HCEC 1CT (cell line): ENCODE data around the gene TTLL11.
"Not testable (repeated sequence)": the region's sequence is repeated elsewhere in the genome, so short reads cannot be mapped to it uniquely, and the experiment has no call there.

ENCODE experiments used
- DNase-seq: peaks from one replicate; pipeline ENCODE4 v3.0.0-alpha.2; 2017

Gene TTLL11

DNA sequence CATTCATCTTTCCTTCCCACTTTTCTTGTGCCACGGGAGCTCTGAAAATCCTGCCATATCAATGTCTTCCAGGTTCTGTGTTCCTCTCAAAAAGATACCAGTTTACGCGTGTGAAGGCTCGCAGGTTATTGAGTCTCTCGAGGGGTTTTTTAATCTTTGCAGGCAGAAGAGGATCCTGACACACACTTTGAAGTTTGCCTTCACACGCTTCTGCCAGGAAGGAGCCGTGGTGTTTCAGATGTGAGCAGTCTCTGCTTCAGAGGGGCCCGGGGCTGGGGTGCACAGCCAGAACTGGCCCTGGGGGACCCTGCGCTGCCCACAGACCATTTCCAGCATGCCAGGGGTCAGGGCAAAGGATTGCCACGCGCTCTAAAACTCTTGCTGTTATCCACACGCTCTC lies 167.2 kb downstream of the TTLL11 start:
- DNase-seq: no peak

DNA sequence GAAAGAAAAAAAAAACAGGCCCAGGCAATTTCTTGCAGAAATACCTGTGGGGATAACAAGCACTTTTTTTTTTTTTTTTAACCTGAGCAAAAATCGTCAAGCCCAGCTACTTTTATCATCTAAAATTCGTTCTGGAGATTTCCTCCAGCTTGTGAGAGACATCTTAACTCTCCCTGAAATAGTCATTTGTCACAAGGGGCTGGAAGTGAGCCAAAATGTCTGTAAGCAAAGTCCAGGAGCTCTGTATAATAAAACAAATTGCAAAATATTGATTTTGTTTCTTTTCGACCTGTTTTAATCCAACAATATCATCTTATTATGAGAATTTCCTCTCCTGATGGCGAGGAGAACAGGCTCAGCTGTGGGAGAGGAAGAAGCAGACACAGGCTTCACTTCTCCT lies 168.4 kb downstream of the TTLL11 start:
- DNase-seq: no peak

DNA sequence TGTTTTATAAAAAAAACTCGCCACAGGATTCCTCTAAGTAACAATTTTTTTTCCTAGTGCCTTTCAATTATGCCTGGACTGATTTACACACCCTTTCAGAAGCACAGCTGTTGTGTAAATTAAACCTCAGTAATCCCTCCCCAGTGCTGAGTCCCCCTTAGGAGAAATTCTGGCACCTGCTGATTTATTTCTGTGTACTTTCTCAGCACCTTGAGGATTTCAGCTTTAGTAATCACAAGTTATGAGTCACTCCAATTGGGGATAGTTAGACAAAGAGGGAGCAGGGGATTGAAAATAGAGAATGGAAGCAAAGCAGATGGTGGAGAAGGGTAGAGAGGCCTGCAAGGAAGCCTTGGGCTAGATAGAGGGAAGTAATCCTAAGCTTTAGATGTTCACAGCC lies 171.7 kb downstream of the TTLL11 start:
- no peak for DNase-seq

DNA sequence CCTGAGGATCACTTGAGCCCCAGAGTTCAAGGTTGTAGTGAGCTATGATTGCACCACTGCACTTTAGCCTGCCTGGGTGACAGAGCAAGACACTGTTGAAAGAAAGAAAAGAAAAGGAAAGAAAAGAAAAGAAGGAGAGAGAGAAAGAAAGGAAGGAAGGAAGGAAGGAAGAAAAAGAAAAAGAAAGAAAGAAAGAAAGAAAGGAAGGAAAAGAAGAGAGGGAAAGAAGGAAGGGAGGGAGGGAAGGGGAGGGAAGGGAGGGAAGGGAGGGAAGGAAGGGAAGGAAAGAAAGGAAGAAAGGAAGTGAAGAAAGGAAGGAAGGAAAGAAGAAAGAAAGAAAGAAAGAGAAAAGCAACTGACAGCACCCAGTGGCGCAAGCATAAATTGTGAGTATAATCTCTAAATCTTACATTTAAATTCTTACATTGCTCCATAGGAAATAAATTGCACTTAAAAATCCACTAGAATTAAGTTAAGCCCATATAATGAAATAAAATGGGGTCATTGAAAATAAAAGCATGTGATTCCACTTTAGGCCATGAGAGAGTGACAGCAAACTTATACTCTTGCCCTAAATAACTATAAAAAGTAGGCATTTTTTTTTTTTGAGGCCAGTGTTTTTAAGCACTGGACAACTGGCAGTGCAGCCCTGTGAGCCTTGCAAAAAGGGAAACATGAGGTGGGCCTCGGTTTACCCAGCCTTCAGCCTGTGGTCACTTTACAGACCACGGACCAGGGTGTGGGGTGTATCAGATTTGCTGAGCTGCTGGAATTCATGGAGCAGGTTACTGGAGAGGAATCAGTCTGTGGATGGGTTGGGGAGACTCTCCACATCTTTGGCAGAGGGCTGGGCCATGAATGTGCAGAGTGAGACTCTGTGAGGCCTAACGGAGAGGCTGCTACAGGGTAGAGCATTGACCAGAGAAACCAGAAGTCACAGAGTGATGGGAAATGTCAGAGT lies 175.5 kb downstream of the TTLL11 start:
- no peak for DNase-seq

DNA sequence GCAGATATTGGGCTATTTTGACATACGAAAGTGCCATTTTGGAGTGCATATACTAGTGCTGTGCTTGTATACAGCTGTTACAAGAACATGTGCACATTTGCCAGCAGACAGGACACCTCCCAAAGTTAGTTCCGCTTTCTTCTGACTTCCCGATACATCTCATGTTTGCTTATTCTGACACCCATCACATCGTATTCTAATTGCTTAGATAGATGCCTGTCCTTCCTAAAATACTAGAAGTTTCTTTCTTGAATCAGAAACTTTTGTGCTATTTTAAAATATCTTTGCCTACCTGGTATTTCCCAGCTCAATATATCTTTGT lies 177.8 kb downstream of the TTLL11 start:
- DNase-seq: no peak

DNA sequence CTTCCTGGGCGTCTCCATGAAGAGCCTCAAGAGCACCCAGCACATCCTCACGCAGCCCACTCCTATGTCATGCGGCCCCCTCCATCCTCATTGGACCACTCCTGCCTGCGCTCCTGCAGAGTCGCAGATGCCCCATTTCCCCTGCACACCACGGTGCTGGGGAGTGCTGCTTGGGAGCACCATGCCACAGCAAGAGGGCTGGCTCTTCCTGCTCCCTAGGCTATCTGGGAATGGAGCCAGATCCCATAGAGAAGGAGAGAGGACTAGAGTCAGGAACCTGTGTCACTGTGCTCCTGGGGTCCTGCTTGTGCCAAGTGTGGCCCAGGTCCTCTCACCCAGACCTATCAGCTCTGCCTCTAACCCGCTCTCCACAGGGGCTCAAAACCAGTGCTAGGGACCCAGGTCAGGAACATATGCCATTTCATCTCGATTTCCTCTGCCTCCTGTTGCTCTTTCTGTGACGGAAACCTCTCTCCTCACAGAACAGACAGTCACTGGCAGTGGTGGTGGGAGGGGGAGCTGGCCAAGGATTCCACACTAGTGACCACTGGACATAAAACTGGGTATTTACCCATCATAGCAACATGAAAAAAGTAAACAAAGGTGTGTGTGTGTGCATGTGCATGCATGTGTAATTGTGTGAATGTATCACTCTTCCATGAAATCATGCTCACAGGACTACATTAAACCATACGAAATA lies 178.4 kb downstream of the TTLL11 start:
- no peak for DNase-seq

DNA sequence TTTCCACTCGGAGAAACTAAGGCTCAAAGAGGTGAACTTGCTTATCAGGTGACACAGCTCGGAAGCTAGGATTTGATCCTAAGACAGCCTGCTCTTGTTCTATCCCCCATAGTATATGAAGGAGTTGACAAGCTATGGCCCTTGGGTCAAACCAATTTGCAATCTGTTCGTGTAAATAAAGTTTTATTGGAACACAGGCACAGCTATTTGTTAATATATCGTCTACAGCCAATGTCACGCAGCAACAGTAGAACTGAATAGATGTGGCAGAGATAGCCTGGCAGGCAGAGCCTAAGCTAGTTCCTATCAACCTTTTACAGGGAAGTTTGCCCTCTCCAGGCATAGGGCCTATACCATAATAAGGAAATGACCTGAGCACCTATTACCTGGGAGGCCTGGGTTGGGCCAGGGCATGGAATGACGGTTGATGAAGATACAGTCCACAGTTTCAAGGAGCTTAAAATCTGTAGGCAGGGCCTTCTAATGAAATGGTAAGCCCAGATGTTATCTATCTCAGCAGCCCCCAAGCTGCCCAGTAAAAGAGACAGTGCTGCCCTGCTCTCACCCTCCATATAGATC lies 179.0 kb downstream of the TTLL11 start:
- no peak for DNase-seq

DNA sequence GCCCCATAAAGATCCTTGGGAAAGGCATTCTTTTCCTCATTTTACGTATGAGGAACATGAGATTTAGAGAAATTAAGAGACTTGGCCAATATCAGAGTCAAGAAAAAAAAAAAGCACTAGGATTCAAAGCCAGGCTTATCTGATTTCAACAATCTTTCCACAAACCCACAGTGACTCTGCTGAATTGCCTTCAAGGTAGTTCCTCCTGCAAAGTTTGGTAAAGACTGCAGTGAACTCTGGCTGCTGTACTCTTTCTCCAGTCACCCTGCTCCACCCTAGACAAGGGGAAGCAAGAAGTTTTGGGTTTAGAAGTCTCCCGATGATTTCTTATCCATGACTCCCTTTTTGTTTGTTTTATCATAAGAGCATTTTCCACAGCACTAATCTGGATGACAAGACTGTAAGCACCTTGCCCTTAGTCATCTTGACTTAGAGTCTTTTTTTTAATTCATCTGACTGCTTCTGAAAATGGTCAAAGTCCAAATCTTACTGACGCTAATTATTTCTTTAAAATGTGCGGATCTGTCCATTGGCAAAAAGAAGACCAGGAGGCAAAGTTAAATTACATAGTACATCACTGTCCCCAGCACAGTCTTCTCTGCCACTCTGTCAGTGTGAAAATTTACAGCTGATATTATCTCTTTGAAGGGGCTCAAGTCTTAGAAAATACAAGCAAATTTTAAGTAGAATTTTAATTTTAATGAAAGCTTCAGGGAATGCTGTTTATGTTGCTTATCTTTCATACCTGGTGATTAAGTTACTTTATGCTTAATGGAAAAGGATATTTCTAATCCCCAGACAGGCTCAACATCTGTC lies 180.1 kb downstream of the TTLL11 start:
- no peak for DNase-seq

DNA sequence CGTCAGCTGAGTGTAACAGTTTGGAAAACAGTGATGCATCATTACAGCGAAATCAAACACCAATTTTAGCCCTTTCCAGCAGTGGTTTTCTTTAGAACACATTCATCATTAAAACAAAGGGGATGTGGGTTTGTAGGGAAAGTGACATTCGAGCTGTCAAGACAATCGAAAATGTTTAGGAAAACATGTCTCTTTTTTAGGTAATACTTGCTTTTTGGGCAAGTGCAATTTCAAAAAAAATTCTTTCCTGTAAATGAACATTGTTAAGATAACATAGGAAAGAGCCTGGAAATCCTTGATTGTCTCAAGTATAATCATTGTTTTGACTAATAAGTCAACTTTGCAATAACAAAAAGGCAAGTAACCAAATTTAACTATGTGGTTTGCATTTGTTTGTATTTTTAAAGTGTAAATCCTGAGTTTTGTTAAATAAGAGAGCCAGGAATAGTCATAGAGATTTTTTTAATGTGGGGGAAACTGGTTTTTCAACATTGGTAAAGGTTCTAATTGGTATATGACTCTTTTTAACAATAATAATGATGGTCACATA lies 182.5 kb downstream of the TTLL11 start:
- no peak for DNase-seq

DNA sequence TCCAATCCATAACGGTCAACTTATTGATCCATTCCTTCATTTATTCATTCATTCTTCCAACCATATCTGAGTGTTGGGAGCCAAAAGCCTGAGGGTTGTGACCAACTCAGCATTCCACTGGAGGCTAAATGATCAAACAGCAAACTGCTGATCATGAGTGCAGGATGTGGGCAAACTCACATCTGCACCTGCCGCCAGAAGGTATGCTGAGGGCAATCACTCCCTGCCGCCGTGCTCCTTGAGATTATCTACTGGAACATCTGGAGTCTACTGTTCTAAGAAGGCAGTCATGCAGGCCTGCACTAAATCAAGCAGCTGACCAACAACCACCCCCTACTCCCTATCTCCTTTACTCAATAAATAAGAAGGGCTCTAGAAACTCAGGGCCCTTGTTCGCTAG lies 184.0 kb downstream of the TTLL11 start:
- no peak for DNase-seq

DNA sequence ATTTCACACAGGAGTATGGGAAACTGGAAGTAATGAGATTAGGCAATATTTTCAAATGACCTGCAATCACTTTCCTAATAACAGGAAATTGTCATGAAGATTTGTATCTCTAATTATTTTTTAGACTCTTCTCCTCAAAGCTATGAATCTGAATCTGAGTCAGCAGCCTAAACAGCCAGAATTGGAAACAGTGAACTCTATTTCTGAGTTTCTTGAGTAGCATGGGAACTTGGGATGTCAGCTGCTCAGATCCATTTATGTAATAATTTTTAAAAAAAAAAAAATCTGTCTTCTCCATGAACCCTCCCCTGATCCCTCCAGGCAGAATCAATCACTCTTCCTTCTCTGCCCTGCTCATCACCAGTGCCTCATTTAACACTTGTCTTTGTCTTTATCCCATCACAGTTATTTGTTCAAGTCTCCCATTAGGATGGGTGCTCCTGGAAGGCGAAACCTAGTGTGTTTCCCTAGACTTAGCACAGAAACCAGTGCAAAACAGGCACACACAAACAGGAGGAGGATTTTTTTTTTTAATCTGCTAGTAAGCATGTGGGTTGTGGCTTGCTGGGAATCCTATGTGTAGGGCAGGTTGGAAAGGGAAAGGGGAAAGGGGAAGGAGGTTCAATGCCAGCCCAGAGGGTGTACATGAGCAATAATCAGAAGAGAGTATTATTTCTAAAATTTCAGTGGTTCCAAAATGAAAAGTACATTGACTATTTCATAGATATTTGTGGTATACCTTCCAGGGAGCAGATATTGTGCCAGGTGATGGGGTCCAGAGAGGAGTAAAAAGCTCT lies 186.8 kb downstream of the TTLL11 start:
- no peak for DNase-seq

DNA sequence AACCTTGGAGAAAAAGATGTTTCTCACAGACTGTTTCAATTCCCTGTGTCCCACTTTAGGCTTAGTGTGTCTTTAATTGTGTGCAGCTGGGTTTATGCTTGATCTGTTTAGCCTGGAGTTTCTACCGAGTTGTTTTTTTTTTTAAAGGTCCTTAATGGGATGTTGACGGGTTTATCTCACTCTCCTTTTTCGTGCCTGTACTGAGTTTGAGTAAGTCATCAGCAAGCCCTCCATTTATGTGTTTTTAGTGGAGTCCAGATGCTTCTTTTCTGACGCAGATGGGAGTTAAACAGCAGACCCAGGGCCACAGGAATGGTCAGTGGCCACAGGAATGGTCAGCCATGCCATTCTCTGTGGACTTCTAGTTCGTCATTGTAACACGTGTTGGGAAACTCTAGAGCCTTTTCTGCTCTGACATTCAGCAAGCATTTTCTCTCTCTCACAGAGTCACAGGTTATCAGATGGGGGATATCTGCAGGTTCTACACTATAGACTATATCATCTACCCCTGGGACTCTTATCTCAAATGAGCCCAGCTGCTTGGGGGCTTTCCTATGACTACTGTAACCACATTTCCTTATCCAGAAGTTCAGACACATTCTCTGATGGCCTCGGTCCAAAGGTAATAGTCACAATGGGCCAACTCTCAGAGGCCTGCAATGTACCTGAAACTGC lies 190.5 kb downstream of the TTLL11 start:
- no peak for DNase-seq

DNA sequence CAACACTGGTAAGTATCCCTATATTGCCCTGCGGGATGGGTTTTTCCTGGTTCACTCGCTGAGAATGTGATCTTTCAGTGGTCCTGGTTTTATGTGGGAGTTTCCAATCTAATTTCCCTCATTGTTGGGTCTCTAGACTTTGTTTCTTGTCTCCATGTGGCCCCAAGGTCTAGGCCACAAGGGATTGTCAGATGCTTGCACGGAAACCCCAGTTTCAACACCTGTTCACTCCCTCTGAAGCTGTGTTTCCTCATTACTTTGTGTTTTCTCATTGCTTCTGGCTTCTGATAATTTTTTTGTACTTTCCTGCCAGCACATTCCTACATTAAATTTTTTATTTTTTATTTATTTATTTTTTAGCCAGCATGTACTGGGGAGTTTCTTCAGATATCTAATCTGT lies 191.5 kb downstream of the TTLL11 start:
- no peak for DNase-seq

DNA sequence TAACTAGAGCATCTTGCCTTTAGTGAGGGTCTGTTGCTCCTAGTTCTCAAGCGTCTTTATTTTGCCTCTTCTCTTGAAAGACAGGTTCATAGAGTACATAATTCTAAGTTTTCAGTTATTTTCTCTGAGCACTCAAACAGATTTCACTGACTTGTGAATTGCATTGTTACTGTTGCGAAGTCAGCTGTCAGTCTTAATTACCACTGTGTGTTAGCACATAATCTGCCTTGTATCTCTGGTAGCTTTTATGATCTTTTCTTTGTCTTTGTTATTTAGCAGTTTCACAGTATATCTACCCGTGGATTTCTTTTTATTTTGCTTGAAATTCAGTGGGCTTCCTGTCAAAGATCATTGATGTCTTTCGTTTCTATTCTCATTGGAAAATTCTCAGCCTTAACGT lies 192.9 kb downstream of the TTLL11 start:
- DNase-seq: no peak

DNA sequence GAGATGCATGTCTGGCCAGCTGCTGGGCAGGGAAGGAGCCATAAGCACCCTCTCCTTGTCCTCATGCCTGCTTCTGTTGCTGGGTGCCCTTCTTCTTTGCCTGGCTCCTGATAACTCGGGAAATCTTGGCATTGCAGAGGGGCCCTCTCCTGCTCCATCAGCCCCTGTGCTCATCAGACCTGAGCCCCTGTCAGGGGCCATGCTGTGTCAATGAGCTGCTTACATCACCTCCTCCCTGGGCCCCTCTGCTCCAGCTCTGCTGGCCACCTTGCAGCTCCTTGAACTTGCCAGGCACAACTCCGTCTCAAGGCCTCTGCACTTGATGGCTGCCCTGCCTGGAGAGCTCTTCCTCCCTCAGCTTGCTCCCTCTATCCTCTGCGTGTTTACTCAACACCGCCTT lies 194.3 kb downstream of the TTLL11 start:
- DNase-seq: no peak

DNA sequence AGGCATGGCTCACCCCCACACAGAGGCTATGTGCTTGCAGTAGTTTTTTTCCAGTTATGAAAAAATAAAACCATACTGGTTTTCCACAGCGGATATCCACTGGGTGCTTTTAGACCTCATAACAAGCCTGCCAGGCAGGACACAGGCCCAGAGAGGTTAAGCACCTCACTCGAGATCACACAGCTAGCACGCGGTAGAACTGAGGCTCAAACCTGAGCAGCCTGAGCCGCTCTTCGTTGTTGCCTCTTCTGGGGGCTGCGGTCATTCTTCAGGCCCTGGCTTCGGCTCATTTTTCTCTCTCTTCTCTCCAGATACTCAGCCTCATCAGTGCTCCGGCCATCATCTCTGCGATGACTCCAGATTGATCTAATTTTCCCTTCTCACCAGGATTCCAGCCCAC lies 196.0 kb downstream of the TTLL11 start:
- DNase-seq: no peak

DNA sequence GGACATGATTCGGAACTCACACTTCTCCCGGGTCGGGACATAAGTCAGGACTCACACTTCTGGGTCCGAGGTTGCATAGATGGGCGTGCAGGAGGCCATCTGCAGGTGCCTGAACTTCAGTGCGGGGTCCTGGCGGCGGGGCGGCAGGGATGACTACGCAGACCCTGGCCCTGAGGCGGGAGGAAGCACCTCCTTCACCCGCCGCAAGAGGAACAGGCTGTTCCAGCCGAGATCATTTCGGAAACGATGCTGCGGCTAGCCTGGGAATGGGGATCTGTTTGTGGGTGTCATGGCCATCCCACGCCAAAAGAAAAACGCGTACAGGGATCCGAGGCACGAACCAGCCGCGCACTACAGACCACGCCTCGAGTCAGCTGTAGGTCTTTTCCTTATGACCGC lies 196.6 kb downstream of the TTLL11 start:
- DNase-seq: no peak

DNA sequence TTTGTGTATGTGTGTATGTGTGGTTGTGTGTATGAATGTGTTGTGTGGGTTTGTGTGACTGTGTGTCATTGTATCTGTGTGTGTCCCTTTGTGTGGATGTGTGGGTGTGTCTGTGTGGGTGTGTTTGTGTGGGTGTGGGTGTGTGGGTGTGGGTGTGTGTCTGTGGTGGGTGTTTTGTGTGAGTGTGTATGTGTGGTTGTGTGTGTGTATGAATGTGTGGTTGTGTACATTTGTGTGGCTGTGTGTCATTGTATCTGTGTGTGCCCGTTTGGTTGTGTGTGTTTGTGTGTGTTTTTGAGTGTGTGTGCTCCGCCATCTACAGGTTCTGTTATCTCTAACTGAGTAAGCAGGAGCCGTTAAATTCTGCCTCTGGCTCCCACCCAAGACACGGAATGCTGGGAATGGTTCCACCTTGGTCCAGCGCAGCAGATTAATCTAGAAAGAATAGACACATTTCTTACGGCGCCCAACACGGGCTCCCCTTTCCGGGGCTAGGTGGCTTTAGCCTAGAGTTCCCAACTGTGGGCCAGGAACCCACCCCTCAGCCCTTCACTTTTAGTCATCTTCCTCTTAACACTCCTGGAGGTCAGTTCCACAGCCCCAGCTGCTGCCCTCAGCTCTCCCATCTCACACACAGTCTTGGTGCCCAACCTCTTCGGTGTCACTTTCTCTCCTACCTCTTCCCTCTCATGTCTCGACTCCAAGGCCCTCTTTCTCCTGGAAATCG lies 197.1 kb downstream of the TTLL11 start:
- DNase-seq: no peak

DNA sequence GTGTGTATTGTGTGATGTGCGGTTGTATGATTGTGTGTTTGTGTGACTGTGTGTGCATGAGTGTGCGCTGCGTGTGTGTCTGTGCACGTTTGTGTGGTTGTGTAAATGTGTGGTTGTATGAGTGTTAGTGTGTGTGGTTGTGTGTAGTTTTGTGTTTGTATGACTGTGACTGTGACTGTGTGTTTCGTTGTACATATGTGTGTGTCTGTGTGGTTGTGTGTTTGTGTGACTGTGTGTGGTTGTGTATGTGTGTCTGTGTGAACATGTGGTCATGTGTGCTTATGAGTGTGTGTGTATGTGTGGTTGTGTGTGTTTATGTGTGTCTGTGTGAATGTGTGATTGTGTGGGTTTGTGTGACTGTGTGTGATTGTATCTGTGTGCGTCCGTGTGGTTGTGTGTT lies 197.8 kb downstream of the TTLL11 start:
- DNase-seq: no peak

DNA sequence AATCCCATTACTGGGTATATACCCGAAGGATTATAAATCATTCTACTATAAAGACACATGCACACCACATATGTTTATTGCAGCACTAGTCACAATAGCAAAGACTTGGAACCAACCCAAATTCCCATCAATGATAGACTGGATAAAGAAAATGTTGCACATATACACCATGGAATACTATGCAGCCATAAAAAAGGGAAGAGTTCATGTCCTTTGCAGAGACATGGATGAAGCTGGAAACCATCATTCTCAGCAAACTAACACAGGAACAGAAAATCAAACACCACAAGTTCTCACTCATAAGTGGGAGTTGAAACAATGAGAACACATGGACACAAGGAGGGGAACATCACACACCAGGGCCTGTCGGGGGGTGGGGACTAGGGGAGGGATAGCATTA lies 198.7 kb downstream of the TTLL11 start:
- not testable (repeated sequence) for DNase-seq

DNA sequence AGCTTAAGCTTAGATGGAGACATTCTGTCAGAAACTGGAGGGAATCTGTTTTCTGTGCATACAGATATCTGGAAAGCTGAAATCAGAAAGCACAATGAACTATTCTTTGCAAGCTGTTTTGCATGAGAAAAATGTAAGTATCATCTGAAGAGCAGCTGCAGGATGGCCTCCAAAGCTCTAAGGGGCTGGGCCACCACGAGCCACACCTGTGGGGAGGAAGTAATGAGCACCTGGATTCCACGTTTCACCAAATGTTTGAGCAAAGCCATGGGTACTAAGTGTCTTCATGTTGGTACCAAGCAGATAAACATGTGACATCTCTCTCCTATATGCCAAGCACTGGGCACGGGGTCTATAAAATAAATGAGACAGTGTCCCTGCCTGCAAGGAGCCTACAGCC lies 199.3 kb downstream of the TTLL11 start:
- DNase-seq: no peak
